Left ventricle myocardium inferior (tissue), 1 donor: ENCODE data around the gene SPN. TPM values are rescaled to one million over a fixed set of nuclear protein-coding genes. Genes with fewer than 3 reads are reported as not detected.
"Not testable (repeated sequence)": the region's sequence is repeated elsewhere in the genome, so short reads cannot be mapped to it uniquely, and the experiment has no call there.

Experiments used
- DNase-seq: peaks from one replicate; pipeline ENCODE4 v3.0.0-alpha.2; 2020
- H3K27ac ChIP-seq: fragments of 200-600 bp; replicated peaks from 2 replicates; pipeline ENCODE4 v1.8.0; 2021
- H3K27me3 ChIP-seq: fragments of 200-600 bp; 2 replicates; pipeline ENCODE4 v1.8.0; 2021; ENCODE audit warnings: low read depth
- H3K36me3 ChIP-seq: fragments of 200-600 bp; 2 replicates; pipeline ENCODE4 v1.8.0; 2021
- H3K4me1 ChIP-seq: fragments of 200-600 bp; 2 replicates; pipeline ENCODE4 v1.8.0; 2021
- H3K4me3 ChIP-seq: fragments of 200-600 bp; 2 replicates; pipeline ENCODE4 v1.8.0; 2021; ENCODE audit warnings: mild to moderate bottlenecking, moderate library complexity
- H3K9me3 ChIP-seq: fragments of 200-600 bp; replicated peaks from 2 replicates; pipeline ENCODE4 v1.8.0; 2021
- CTCF ChIP-seq: fragments of 200-600 bp; IDR thresholded peaks from 2 replicates; pipeline ENCODE4 v1.8.0; 2021; ENCODE audit warnings: antibody characterized with exemption, mild to moderate bottlenecking, borderline replicate concordance
- intact Hi-C: fragments of 100-400 bp; cut with micrococcal nuclease; formaldehyde crosslinking; loops from one replicate; pipeline ENCODE4 v1.11.0; 2022
- total RNA-seq: library from RNA; stranded (reverse); fragmentation: NEBNext Ultra II Directional; extraction: Animal tissue kit (Norgen Biotek cat#: 25700); gene quantifications from one replicate; pipeline ENCODE4 v1.2.1, GENCODE V29; 2021
- donor health status: DM: no; HTN: yes; CAD: no; lungs with severe emphysema.

SPN gene
- total RNA-seq, 1 donor from 2014 or later: 1.3 TPM

GRCh38 chr16:29686740-29687332 is 23.8 kb downstream of the SPN start:
- TF ChIP-seq CTCF: no peak
- Histone ChIP-seq H3K9me3 (no peaks in the 10 kb centered on the region), H3K4me1 (no peaks in the 10 kb centered on the region), H3K27ac (no peak overlapping the region), H3K36me3 (no peaks in the 10 kb centered on the region), H3K4me3 (no peak overlapping the region), H3K27me3 (no peaks in the 10 kb centered on the region)
- DNase-seq: no peak
- intact Hi-C loops: no loop called here

GRCh38 chr16:29687755-29688154 is 24.7 kb downstream of the SPN start:
- intact Hi-C loops: no loop called here
- Histone ChIP-seq H3K27me3 (no peaks in the 10 kb centered on the region), H3K36me3 (no peaks in the 10 kb centered on the region), H3K4me1 (no peaks in the 10 kb centered on the region), H3K27ac (no peak overlapping the region), H3K9me3 (no peaks in the 10 kb centered on the region), H3K4me3 (no peak overlapping the region)
- DNase-seq: no peak
- TF ChIP-seq CTCF: no peak

GRCh38 chr16:29688172-29688571 is 25.1 kb downstream of the SPN start:
- intact Hi-C loops: no loop called here
- H3K9me3 ChIP-seq: no peaks in the 10 kb centered on the region
- no peaks in the 10 kb centered on the region for H3K4me1 ChIP-seq
- DNase-seq: no peak
- no peak for TF ChIP-seq CTCF
- H3K36me3 ChIP-seq: no peaks in the 10 kb centered on the region
- no peaks in the 10 kb centered on the region for H3K27me3 ChIP-seq
- no peak overlapping the region for H3K27ac ChIP-seq
- no peak overlapping the region for H3K4me3 ChIP-seq

- DNase-seq, H3K27me3 ChIP-seq, intact Hi-C loops, H3K36me3 ChIP-seq, H3K9me3 ChIP-seq, H3K4me1 ChIP-seq, H3K27ac ChIP-seq, H3K4me3 ChIP-seq: not testable (repeated sequence)
Observed at GRCh38 chr16:29689490-29690351, 26.7 kb downstream of the SPN start.

- H3K27me3 ChIP-seq, H3K9me3 ChIP-seq, H3K36me3 ChIP-seq, H3K4me1 ChIP-seq, DNase-seq, H3K27ac ChIP-seq, intact Hi-C loops, H3K4me3 ChIP-seq: not testable (repeated sequence)
Observed at GRCh38 chr16:29692606-29693005, 29.6 kb downstream of the SPN start.

- intact Hi-C loops: no loop called here
- no peak for DNase-seq
- TF ChIP-seq CTCF: no peak
- H3K27me3 ChIP-seq: no peaks in the 10 kb centered on the region
- H3K4me3 ChIP-seq: no peak overlapping the region
- H3K27ac ChIP-seq: no peak overlapping the region
- H3K4me1 ChIP-seq: no peaks in the 10 kb centered on the region
- no peaks in the 10 kb centered on the region for H3K36me3 ChIP-seq
- no peaks in the 10 kb centered on the region for H3K9me3 ChIP-seq
Observed at GRCh38 chr16:29694384-29695195, 31.5 kb downstream of the SPN start.

- DNase-seq, H3K4me3 ChIP-seq, H3K27ac ChIP-seq, H3K4me1 ChIP-seq, H3K36me3 ChIP-seq, H3K9me3 ChIP-seq, intact Hi-C loops, H3K27me3 ChIP-seq: not testable (repeated sequence)
Observed at GRCh38 chr16:29695675-29696074, 32.6 kb downstream of the SPN start.
